Neural cell (in vitro differentiated cells): ENCODE results near the gene UNC93B1. TPM values are rescaled to one million over a fixed set of nuclear protein-coding genes. Genes with fewer than 3 reads are reported as not detected.

Experiments used
- H2AFZ ChIP-seq: fragments of 200-600, 300-800 bp; sonication (generic), shearing (Covaris generic); 2 replicates; pipeline ENCODE4 v1.6.0; 2014; ENCODE audit warnings: low read depth, mild to moderate bottlenecking, antibody characterized with exemption, low read length, moderate library complexity
- H3F3A ChIP-seq: fragments of 200-600 bp; shearing (Covaris generic); 2 replicates; pipeline ENCODE4 v1.6.1; 2016; ENCODE audit warnings: mild to moderate bottlenecking, moderate library complexity, mixed read lengths, antibody characterized with exemption, low read length; ENCODE audit not compliant: insufficient read depth, poor library complexity, severe bottlenecking
- H3K27ac ChIP-seq: fragments of 200-600, 300-800 bp; sonication (generic), shearing (Covaris generic); 2 replicates; pipeline ENCODE4 v1.5.1; 2014; ENCODE audit warnings: mild to moderate bottlenecking, low read length, moderate library complexity
- H3K27me3 ChIP-seq: fragments of 300-800, 200-600 bp; sonication (generic), shearing (Covaris generic); 2 replicates; pipeline ENCODE4 v1.6.0; 2014; ENCODE audit warnings: mild to moderate bottlenecking, low read depth, low read length, moderate library complexity; ENCODE audit not compliant: insufficient read depth
- H3K36me3 ChIP-seq: fragments of 300-800, 200-600 bp; sonication (generic), shearing (Covaris generic); 2 replicates; pipeline ENCODE4 v1.5.1; 2014; ENCODE audit warnings: mild to moderate bottlenecking, antibody characterized with exemption, low read length, moderate library complexity; ENCODE audit not compliant: insufficient read depth
- H3K4me2 ChIP-seq: fragments of 300-800, 200-600 bp; sonication (generic), shearing (Covaris generic); 2 replicates; pipeline ENCODE4 v1.6.0; 2014; ENCODE audit warnings: mild to moderate bottlenecking, low read length
- H3K4me3 ChIP-seq: fragments of 300-800, 200-600 bp; sonication (generic), shearing (Covaris generic); 2 replicates; pipeline ENCODE4 v1.5.1; 2014; ENCODE audit warnings: mild to moderate bottlenecking, low read length, moderate library complexity
- H3K79me2 ChIP-seq: fragments of 200-600 bp; shearing (Covaris generic); replicated peaks from 2 replicates; pipeline ENCODE4 v1.6.0; 2014; ENCODE audit warnings: mild to moderate bottlenecking, low read length, moderate library complexity; ENCODE audit not compliant: insufficient read depth
- H3K9ac ChIP-seq: fragments of 300-800, 200-600 bp; sonication (generic), shearing (Covaris generic); 2 replicates; pipeline ENCODE4 v1.6.1; 2016; ENCODE audit warnings: mild to moderate bottlenecking, low read length, mixed read lengths
- H3K9me2 ChIP-seq: fragments of 200-600 bp; shearing (Covaris generic); 2 replicates; pipeline ENCODE4 v1.6.1; 2016; ENCODE audit warnings: mild to moderate bottlenecking, low read length, mixed read lengths; ENCODE audit not compliant: insufficient read depth
- H3K9me3 ChIP-seq: fragments of 200-600, 300-800 bp; sonication (generic), shearing (Covaris generic); 2 replicates; pipeline ENCODE4 v1.6.1; 2016; ENCODE audit warnings: mild to moderate bottlenecking, mixed run types, low read length, moderate library complexity, mixed read lengths
- H4K20me1 ChIP-seq: fragments of 200-600 bp; shearing (Covaris generic); 2 replicates; pipeline ENCODE4 v1.6.1; 2016; ENCODE audit warnings: mild to moderate bottlenecking, mixed run types; ENCODE audit not compliant: insufficient read depth
- EP300 ChIP-seq: fragments of 450-650 bp; conservative IDR thresholded peaks from 2 replicates; pipeline ENCODE4 v1.6.1; 2014; ENCODE audit warnings: antibody characterized with exemption, mild to moderate bottlenecking, moderate library complexity; ENCODE audit not compliant: poor library complexity, severe bottlenecking
- EZH2 ChIP-seq: fragments of 200-600, 300-800 bp; shearing (Covaris generic), sonication (generic); IDR thresholded peaks from 2 replicates; pipeline ENCODE4 v1.6.1; 2014; ENCODE audit warnings: antibody characterized with exemption, low read length, borderline replicate concordance, mild to moderate bottlenecking; ENCODE audit not compliant: insufficient read depth, poor library complexity, severe bottlenecking
- MXI1 ChIP-seq: fragments of 450-650 bp; conservative IDR thresholded peaks from 2 replicates; pipeline ENCODE4 v1.6.1; 2014; ENCODE audit warnings: antibody characterized with exemption, mild to moderate bottlenecking; ENCODE audit not compliant: poor library complexity, severe bottlenecking
- POLR2AphosphoS5 ChIP-seq: IDR thresholded peaks from 2 replicates; pipeline ENCODE4 v1.6.1; 2012
- RAD21 ChIP-seq: fragments of 450-650 bp; conservative IDR thresholded peaks from 2 replicates; pipeline ENCODE4 v1.6.1; 2014; ENCODE audit warnings: antibody characterized with exemption, mild to moderate bottlenecking, moderate library complexity
- REST ChIP-seq: IDR thresholded peaks from 2 replicates; pipeline ENCODE4 v1.6.1; 2012; ENCODE audit warnings: borderline replicate concordance
- SMC3 ChIP-seq: fragments of 450-650 bp; conservative IDR thresholded peaks from 2 replicates; pipeline ENCODE4 v1.6.1; 2014; ENCODE audit warnings: antibody characterized with exemption, mild to moderate bottlenecking, moderate library complexity; ENCODE audit not compliant: poor library complexity
- TAF1 ChIP-seq: IDR thresholded peaks from 2 replicates; pipeline ENCODE4 v1.6.1; 2012; ENCODE audit warnings: low read depth
- polyA plus RNA-seq: library from polyadenylated mRNA; depleted of rRNA; stranded (reverse); fragments of >200 nt; gene quantifications from 2 replicates; pipeline ENCODE4 v1.2.3, GENCODE V29; 2014
- TF ChIP-seq, protein P1 (sequence below): fragments of 450-650 bp; IDR thresholded peaks from 2 replicates; pipeline ENCODE4 v1.5.1; 2014; ENCODE audit warnings: antibody characterized with exemption, mild to moderate bottlenecking, moderate library complexity; ENCODE audit not compliant: poor library complexity, severe bottlenecking

Gene UNC93B1
- polyA plus RNA-seq, 1 donor from 2014 or later = 0.19 TPM

DNA sequence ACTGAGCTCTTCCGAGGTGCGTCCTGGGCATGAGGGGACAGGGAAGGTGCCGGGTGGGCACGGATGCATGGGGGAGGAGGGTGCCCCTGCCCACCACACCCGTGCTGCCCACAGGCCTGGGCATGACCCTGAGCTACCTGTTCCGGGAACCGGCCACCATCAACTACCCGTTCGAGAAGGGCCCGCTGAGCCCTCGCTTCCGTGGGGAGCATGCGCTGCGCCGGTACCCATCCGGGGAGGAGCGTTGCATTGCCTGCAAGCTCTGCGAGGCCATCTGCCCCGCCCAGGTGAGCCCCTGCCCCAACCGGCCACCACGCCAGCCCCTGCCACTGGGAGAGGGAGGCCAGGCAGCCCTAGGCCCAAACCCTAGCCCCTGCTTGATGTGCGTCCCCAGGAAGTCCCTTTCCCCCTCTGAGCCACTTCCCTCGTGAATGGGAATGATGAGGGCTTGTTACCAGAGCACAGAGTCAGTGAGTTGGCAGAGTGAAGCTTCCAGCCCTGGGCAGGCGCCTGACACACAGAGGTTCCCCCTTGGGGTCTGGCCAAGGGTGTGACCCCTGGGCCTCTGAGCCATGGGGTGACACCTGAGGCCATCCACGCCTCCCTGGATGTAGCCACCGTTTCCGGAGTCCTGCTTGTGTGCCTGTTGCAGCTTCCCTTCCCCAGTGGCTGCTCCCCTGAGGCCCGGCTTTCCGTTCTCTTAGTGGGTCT lies 29.3 kb upstream of the UNC93B1 start:
- TF ChIP-seq EP300 = no peak
- TF ChIP-seq EZH2 = no peak
- no peak for TF ChIP-seq TAF1
- TF ChIP-seq POLR2AphosphoS5 = no peak
- no peak for TF ChIP-seq RAD21
- no peak for TF ChIP-seq REST
- TF ChIP-seq, protein P1, sequence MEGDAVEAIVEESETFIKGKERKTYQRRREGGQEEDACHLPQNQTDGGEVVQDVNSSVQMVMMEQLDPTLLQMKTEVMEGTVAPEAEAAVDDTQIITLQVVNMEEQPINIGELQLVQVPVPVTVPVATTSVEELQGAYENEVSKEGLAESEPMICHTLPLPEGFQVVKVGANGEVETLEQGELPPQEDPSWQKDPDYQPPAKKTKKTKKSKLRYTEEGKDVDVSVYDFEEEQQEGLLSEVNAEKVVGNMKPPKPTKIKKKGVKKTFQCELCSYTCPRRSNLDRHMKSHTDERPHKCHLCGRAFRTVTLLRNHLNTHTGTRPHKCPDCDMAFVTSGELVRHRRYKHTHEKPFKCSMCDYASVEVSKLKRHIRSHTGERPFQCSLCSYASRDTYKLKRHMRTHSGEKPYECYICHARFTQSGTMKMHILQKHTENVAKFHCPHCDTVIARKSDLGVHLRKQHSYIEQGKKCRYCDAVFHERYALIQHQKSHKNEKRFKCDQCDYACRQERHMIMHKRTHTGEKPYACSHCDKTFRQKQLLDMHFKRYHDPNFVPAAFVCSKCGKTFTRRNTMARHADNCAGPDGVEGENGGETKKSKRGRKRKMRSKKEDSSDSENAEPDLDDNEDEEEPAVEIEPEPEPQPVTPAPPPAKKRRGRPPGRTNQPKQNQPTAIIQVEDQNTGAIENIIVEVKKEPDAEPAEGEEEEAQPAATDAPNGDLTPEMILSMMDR = no peak
- TF ChIP-seq SMC3 = no peak
- no peak for TF ChIP-seq MXI1
- Histone ChIP-seq H3K79me2 (peaks cover 12% of the 10 kb centered on the region), H3K4me2 (no peak overlapping the region), H2AFZ (no peak overlapping the region), H3F3A (no peaks in the 10 kb centered on the region), H3K4me3 (no peak overlapping the region), H3K36me3 (no peaks in the 10 kb centered on the region), H3K27me3 (no peaks in the 10 kb centered on the region), H4K20me1 (no peaks in the 10 kb centered on the region), H3K9ac (no peak overlapping the region), H3K9me2 (no peaks in the 10 kb centered on the region), H3K27ac (no peak overlapping the region), H3K9me3 (no peaks in the 10 kb centered on the region)

GRCh38 chr11:68032003-68032402 lies 28.1 kb upstream of the UNC93B1 start:
- H3K4me2 ChIP-seq = peak overlapping the region; percentile 59
- H3K27me3 ChIP-seq = no peaks in the 10 kb centered on the region
- peak overlapping the region; percentile 84 for H3K9ac ChIP-seq
- no peaks in the 10 kb centered on the region for H3K9me2 ChIP-seq
- H3F3A ChIP-seq = no peaks in the 10 kb centered on the region
- H3K79me2 ChIP-seq = peaks cover 12% of the 10 kb centered on the region
- no peaks in the 10 kb centered on the region for H4K20me1 ChIP-seq
- no peaks in the 10 kb centered on the region for H3K36me3 ChIP-seq
- peak overlapping the region; percentile 77 for H3K4me3 ChIP-seq
- no peak overlapping the region for H2AFZ ChIP-seq
- no peak overlapping the region for H3K27ac ChIP-seq
- H3K9me3 ChIP-seq = no peaks in the 10 kb centered on the region
- no peak for TF ChIP-seq TAF1
- no peak for TF ChIP-seq MXI1
- no peak for TF ChIP-seq RAD21
- TF ChIP-seq, protein P1 = no peak
- TF ChIP-seq EP300 = no peak
- no peak for TF ChIP-seq EZH2
- TF ChIP-seq REST = no peak
- no peak for TF ChIP-seq POLR2AphosphoS5
- TF ChIP-seq SMC3 = no peak
